Mesothelial cell of epicardium (in vitro differentiated cells): ENCODE results near the gene COL16A1. TPM values are rescaled to one million over a fixed set of nuclear protein-coding genes. Genes with fewer than 3 reads are reported as not detected.

Experiments used
- DNase-seq, 2 experiments: peaks; one replicate each; pipeline ENCODE4 v3.0.0; 2021; ENCODE audit warnings: low spot score in 2 of 2; ENCODE audit not compliant: unreplicated experiment in 2 of 2
- H3K27ac Mint-ChIP-seq: 2 replicates; pipeline ENCODE4 v1.8.0; 2021; ENCODE audit warnings: mixed read lengths
- H3K27me3 Mint-ChIP-seq: 2 replicates; pipeline ENCODE4 v1.8.0; 2021; ENCODE audit warnings: low read depth, mixed read lengths
- H3K36me3 Mint-ChIP-seq: 2 replicates; pipeline ENCODE4 v1.8.0; 2021; ENCODE audit warnings: mixed read lengths
- H3K4me1 Mint-ChIP-seq: 2 replicates; pipeline ENCODE4 v1.8.0; 2021; ENCODE audit warnings: mixed read lengths
- H3K4me3 Mint-ChIP-seq: 2 replicates; pipeline ENCODE4 v1.8.0; 2021; ENCODE audit warnings: mild to moderate bottlenecking, moderate library complexity, mixed read lengths
- H3K9me3 Mint-ChIP-seq: 2 replicates; pipeline ENCODE4 v1.8.0; 2021; ENCODE audit warnings: mixed read lengths
- total RNA-seq: library from RNA; stranded (reverse); gene quantifications from 3 replicates; pipeline ENCODE4 v1.2.1, GENCODE V29; 2021
- TF ChIP-seq, protein P1 (sequence below): fragments of 200-600 bp; sonication (generic); IDR thresholded peaks from one replicate; pipeline ENCODE4 v1.5.0; 2021; ENCODE audit warnings: antibody characterized with exemption; ENCODE audit not compliant: unreplicated experiment

COL16A1 gene
- total RNA-seq, 1 donor from 2014 or later, result 389 TPM

- Mint-ChIP-seq H3K27me3 (no peaks in the 10 kb centered on the region), H3K4me3 (no peak overlapping the region), H3K9me3 (no peaks in the 10 kb centered on the region), H3K36me3 (peaks cover 17% of the 10 kb centered on the region), H3K4me1 (peaks cover 39% of the 10 kb centered on the region), H3K27ac (no peak overlapping the region)
- TF ChIP-seq, protein P1, sequence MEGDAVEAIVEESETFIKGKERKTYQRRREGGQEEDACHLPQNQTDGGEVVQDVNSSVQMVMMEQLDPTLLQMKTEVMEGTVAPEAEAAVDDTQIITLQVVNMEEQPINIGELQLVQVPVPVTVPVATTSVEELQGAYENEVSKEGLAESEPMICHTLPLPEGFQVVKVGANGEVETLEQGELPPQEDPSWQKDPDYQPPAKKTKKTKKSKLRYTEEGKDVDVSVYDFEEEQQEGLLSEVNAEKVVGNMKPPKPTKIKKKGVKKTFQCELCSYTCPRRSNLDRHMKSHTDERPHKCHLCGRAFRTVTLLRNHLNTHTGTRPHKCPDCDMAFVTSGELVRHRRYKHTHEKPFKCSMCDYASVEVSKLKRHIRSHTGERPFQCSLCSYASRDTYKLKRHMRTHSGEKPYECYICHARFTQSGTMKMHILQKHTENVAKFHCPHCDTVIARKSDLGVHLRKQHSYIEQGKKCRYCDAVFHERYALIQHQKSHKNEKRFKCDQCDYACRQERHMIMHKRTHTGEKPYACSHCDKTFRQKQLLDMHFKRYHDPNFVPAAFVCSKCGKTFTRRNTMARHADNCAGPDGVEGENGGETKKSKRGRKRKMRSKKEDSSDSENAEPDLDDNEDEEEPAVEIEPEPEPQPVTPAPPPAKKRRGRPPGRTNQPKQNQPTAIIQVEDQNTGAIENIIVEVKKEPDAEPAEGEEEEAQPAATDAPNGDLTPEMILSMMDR, result no peak
- no peak for DNase-seq
Measured at GRCh38 chr1:31667065-31667785, 36.6 kb downstream of the COL16A1 start.

DNA sequence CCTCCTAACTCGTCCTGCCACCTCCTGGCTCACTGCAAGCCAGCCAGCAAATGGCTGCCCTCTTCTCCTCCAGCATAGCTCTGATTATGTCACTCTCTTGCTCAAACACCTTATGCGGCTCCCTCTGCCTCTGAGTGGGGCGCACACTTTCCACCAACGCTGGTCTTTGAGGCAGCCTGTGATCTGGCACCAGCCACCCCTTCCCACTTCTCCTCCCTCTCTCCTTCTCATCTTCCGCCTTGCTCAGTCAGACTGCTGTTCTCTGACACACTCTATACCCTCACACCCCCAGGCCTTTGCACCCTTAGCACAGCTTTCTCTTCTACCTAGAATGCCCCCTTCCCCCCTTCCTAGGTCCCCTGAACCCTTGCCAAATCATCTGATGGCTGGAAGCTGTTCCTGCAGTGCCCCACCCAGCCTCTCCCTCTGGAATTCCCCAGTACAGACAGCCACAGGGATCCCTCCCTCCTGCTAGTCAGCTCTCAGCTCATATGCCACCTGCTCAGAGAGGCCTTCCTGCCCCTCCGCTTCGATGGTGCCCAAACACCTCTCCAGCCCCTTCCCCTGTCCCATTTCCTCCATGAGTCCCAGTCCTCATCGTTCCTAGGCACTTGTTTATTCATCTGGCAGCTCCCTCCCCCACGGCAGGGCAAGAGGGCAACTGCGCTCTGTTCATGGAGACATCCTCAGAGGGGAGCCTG lies 37.4 kb downstream of the COL16A1 start:
- TF ChIP-seq, protein P1, result no peak
- H3K36me3 Mint-ChIP-seq, result peaks cover 12% of the 10 kb centered on the region
- DNase-seq, result no peak
- no peaks in the 10 kb centered on the region for H3K27me3 Mint-ChIP-seq
- H3K27ac Mint-ChIP-seq, result peak overlapping the region; percentile 87
- no peak overlapping the region for H3K4me3 Mint-ChIP-seq
- H3K4me1 Mint-ChIP-seq, result peaks cover 36% of the 10 kb centered on the region
- H3K9me3 Mint-ChIP-seq, result no peaks in the 10 kb centered on the region

DNA sequence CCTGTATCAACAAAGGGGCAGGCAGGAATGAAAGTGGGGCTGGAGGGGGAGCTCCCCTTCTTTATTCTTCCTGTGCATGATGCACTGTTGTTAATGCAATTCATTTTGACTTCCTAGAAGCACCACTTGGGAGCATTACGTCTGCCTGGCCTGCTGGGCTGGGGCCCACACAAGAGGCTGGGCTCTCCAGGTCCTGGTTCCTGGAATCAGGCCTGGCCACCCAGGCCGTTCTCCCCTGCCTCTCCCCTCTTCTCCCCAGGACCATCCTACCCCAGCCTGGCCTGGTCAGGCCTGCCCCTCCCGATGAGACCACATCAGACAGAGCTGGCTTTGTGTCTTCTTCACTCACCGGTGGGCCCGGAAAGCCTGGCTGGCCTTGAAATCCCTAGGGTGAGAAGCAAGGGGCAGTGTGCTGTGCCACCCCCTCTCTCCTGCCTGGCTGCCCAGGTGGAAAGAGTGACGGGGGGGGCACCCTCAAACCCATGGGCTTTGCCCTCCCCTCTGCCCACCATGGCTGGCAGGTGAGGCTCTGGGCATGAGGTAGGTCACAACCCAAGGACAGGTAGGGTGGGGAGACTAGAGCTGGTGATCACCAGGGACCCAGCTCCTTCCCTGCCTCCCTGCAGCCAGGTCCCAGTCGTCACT lies 38.5 kb downstream of the COL16A1 start:
- H3K9me3 Mint-ChIP-seq, result no peaks in the 10 kb centered on the region

DNA sequence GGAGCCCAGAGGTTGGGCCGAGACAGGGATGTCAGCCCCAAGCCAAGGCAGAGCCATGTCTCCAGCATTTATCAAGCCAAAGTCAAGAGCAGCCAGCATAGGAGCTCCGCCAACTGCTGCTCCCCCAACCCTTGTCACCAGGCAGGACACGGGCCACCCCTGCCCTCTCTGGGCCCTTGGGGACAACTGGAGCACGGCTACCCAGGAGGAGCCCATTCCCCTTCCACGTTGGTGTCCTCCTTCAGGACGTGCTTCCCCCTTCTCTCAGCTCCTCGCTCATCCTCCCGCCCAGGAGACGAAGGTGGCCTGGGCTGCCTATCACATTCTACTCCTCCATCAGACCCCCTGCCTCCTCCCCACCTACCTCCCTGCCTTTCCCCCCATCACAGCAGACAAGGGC lies 39.3 kb downstream of the COL16A1 start:
- H3K4me1 Mint-ChIP-seq, result peaks cover 20% of the 10 kb centered on the region
- no peak overlapping the region for H3K27ac Mint-ChIP-seq
- H3K9me3 Mint-ChIP-seq, result no peaks in the 10 kb centered on the region
- H3K27me3 Mint-ChIP-seq, result no peaks in the 10 kb centered on the region
- H3K36me3 Mint-ChIP-seq, result peaks cover 13% of the 10 kb centered on the region
- TF ChIP-seq, protein P1, result no peak
- H3K4me3 Mint-ChIP-seq, result no peak overlapping the region
- no peak for DNase-seq

More for the DNA sequence above, 38.5 kb downstream of the COL16A1 start:
- Mint-ChIP-seq H3K4me1 (peaks cover 28% of the 10 kb centered on the region), H3K4me3 (no peak overlapping the region), H3K27me3 (no peaks in the 10 kb centered on the region), H3K36me3 (peaks cover 10% of the 10 kb centered on the region), H3K27ac (no peak overlapping the region)
- no peak for DNase-seq
- TF ChIP-seq, protein P1, result no peak

DNA sequence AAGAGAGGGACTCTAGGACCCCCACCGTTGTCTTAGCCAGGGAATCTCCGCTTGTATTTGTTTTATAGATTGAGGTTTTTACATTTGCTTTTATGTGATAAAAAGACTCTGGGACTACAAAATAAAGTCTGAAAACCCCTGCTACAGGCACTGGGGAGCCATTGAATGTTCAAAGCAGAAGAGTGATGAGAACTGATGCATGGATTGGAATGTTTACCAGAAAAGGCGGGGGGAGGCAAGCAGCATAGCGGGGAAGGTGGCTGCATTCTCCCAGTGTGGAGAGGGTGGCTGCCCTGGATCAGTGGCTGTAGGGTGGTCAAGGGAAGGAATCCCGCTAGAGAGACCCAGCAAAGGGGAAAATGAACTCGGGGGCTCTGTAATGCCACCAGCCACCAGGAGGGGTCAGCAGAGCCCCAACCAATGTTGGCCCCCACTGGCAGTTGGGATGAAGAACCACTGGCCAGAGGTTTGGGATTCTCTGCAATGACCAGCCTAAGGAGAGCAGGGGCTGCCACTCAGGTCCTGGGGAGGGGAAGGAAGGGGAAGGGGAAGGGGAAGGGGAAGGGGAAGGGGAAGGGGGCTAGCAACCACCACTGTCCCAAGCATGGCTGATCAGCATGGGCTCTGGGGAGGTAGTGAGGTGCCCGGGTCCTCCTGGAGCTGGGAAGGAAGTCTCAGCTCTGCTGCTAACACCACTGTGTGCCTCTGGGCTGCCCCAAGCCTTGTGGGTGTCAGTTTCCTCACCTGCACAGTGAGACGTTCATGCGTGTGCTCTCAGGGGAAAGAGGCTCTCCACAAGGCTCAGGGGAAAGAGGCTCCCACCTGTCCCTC lies 40.0 kb downstream of the COL16A1 start:
- peaks cover 14% of the 10 kb centered on the region for H3K4me1 Mint-ChIP-seq
- no peaks in the 10 kb centered on the region for H3K9me3 Mint-ChIP-seq
- H3K27me3 Mint-ChIP-seq, result no peaks in the 10 kb centered on the region
- no peak overlapping the region for H3K4me3 Mint-ChIP-seq
- peak in 1 of 2 experiments; percentile 86 for DNase-seq
- peaks cover 13% of the 10 kb centered on the region for H3K36me3 Mint-ChIP-seq
- TF ChIP-seq, protein P1, result peak; percentile 79
- H3K27ac Mint-ChIP-seq, result no peak overlapping the region
